Activated CD4-positive, alpha-beta memory T cell treated with anti-CD3 and anti-CD28 coated beads, Interleukin-2, amount 10 ng/mL, durations not matched to agents 7 days and 5 days (primary cell): ENCODE results near the gene RNF214. TPM values are rescaled to one million over a fixed set of nuclear protein-coding genes. Genes with fewer than 3 reads are reported as not detected.

Experiments used
- CTCF ChIA-PET: fragments of 350-600 bp; sonication (Branson Sonifier 250); formaldehyde crosslinking; loops from one replicate; lab custom pipeline; 2021; ENCODE audit warnings: antibody characterized with exemption, inconsistent platforms; lab: Charles Lee
- POLR2A ChIA-PET: fragments of 350-600 bp; sonication (Branson Sonifier 250); formaldehyde crosslinking; loops from one replicate; lab custom pipeline; 2021; ENCODE audit warnings: antibody characterized with exemption; lab: Charles Lee
- DNase-seq: peaks from one replicate; pipeline ENCODE4 v3.0.0-alpha.2; 2020
- H3K27ac Mint-ChIP-seq: one replicate; pipeline ENCODE4 v1.8.0; 2021; ENCODE audit warnings: mild to moderate bottlenecking, mixed read lengths
- H3K27me3 Mint-ChIP-seq: one replicate; pipeline ENCODE4 v1.8.0; 2021; ENCODE audit warnings: mixed read lengths
- H3K36me3 Mint-ChIP-seq: one replicate; pipeline ENCODE4 v1.8.0; 2021; ENCODE audit warnings: low read depth, mixed read lengths
- H3K4me1 Mint-ChIP-seq: one replicate; pipeline ENCODE4 v1.8.0; 2021; ENCODE audit warnings: mixed read lengths
- H3K4me3 Mint-ChIP-seq: one replicate; pipeline ENCODE4 v1.8.0; 2021; ENCODE audit warnings: mild to moderate bottlenecking, mixed read lengths
- H3K9me3 Mint-ChIP-seq: one replicate; pipeline ENCODE4 v1.8.0; 2021; ENCODE audit warnings: mixed read lengths
- total RNA-seq, 2 experiments: library from RNA; stranded (reverse); gene quantifications; one replicate each; pipeline ENCODE4 v1.2.3, GENCODE V29; 2021

Gene RNF214
- total RNA-seq, 2 experiments from 2014 or later: 23.1 to 23.6 TPM

- no peaks in the 10 kb centered on the region for H3K9me3 Mint-ChIP-seq
- ChIA-PET CTCF (interaction anchor here (0.6 kb wide), 1 partner anchor 29 kb away, joined by 3 read pairs; no protein-coding TSS in a partner anchor), POLR2A (interaction anchor here (1.8 kb wide), 1 partner anchor 25 kb away, joined by 6 read pairs; the partner anchor contains the start of gene CEP164)
- no peak overlapping the region for H3K27ac Mint-ChIP-seq
- H3K27me3 Mint-ChIP-seq: no peaks in the 10 kb centered on the region
- peaks cover 5% of the 10 kb centered on the region for H3K4me1 Mint-ChIP-seq
- H3K36me3 Mint-ChIP-seq: no peaks in the 10 kb centered on the region
- no peak for DNase-seq
- no peak overlapping the region for H3K4me3 Mint-ChIP-seq
Observed at GRCh38 chr11:117303101-117303500, 70.6 kb downstream of the RNF214 start.

- ChIA-PET POLR2A (interaction anchor here (1.8 kb wide), 1 partner anchor 24 kb away, joined by 6 read pairs; the partner anchor contains the start of gene CEP164), CTCF (no interaction called here)
- no peaks in the 10 kb centered on the region for H3K27me3 Mint-ChIP-seq
- H3K4me3 Mint-ChIP-seq: no peak overlapping the region
- no peak for DNase-seq
- H3K9me3 Mint-ChIP-seq: no peaks in the 10 kb centered on the region
- H3K36me3 Mint-ChIP-seq: no peaks in the 10 kb centered on the region
- no peak overlapping the region for H3K27ac Mint-ChIP-seq
- H3K4me1 Mint-ChIP-seq: peaks cover 7% of the 10 kb centered on the region
Observed at GRCh38 chr11:117303646-117304315, 71.3 kb downstream of the RNF214 start.

- no peaks in the 10 kb centered on the region for H3K9me3 Mint-ChIP-seq
- CTCF ChIA-PET: no interaction called here
- H3K4me1 Mint-ChIP-seq: peaks cover 7% of the 10 kb centered on the region
- POLR2A ChIA-PET: no interaction called here
- DNase-seq: no peak
- no peaks in the 10 kb centered on the region for H3K36me3 Mint-ChIP-seq
- H3K27me3 Mint-ChIP-seq: peaks cover 8% of the 10 kb centered on the region
- H3K27ac Mint-ChIP-seq: no peak overlapping the region
- H3K4me3 Mint-ChIP-seq: no peak overlapping the region
Observed at GRCh38 chr11:117305145-117305544, 72.7 kb downstream of the RNF214 start.

- no peak for DNase-seq
- no peaks in the 10 kb centered on the region for H3K36me3 Mint-ChIP-seq
- H3K9me3 Mint-ChIP-seq: no peaks in the 10 kb centered on the region
- H3K4me3 Mint-ChIP-seq: no peak overlapping the region
- peaks cover 2% of the 10 kb centered on the region for H3K4me1 Mint-ChIP-seq
- peaks cover 16% of the 10 kb centered on the region for H3K27me3 Mint-ChIP-seq
- CTCF ChIA-PET: no interaction called here
- no peak overlapping the region for H3K27ac Mint-ChIP-seq
- POLR2A ChIA-PET: no interaction called here
Observed at GRCh38 chr11:117309310-117309709, 76.8 kb downstream of the RNF214 start.

- Mint-ChIP-seq H3K9me3 (no peaks in the 10 kb centered on the region), H3K4me1 (peaks cover 11% of the 10 kb centered on the region), H3K27me3 (peaks cover 43% of the 10 kb centered on the region), H3K27ac (no peak overlapping the region), H3K4me3 (no peak overlapping the region), H3K36me3 (no peaks in the 10 kb centered on the region)
- DNase-seq: no peak
- ChIA-PET CTCF (no interaction called here), POLR2A (interaction anchor here (1.2 kb wide), 1 partner anchor 15 kb away, joined by 3 read pairs; the partner anchor contains the start of gene CEP164)
Observed at GRCh38 chr11:117313091-117313490, 80.6 kb downstream of the RNF214 start.

- ChIA-PET POLR2A (no interaction called here), CTCF (no interaction called here)
- H3K4me3 Mint-ChIP-seq: no peak overlapping the region
- peaks cover 9% of the 10 kb centered on the region for H3K4me1 Mint-ChIP-seq
- no peaks in the 10 kb centered on the region for H3K9me3 Mint-ChIP-seq
- no peak overlapping the region for H3K27ac Mint-ChIP-seq
- no peaks in the 10 kb centered on the region for H3K36me3 Mint-ChIP-seq
- H3K27me3 Mint-ChIP-seq: peaks cover 48% of the 10 kb centered on the region
- no peak for DNase-seq
Observed at GRCh38 chr11:117313828-117314768, 81.6 kb downstream of the RNF214 start.

- CTCF ChIA-PET: no interaction called here
- peak overlapping the region; percentile 43 for H3K4me3 Mint-ChIP-seq
Observed at GRCh38 chr11:117314840-117315239, 82.4 kb downstream of the RNF214 start.

GRCh38 chr11:117315285-117316196 is 83.1 kb downstream of the RNF214 start:
- H3K4me1 Mint-ChIP-seq: peaks cover 9% of the 10 kb centered on the region
- ChIA-PET POLR2A (interaction anchor here (1.7 kb wide), 1 partner anchor 12 kb away, joined by 7 read pairs; the partner anchor contains the start of gene CEP164), CTCF (interaction anchor here (0.9 kb wide), 1 partner anchor 16 kb away, joined by 3 read pairs; no protein-coding TSS in a partner anchor)
- no peaks in the 10 kb centered on the region for H3K36me3 Mint-ChIP-seq
- peak overlapping the region; percentile 67 for H3K4me3 Mint-ChIP-seq
- peaks cover 48% of the 10 kb centered on the region for H3K27me3 Mint-ChIP-seq
- peak; percentile 21 for DNase-seq
- H3K27ac Mint-ChIP-seq: no peak overlapping the region
- H3K9me3 Mint-ChIP-seq: no peaks in the 10 kb centered on the region

More at GRCh38 chr11:117314840-117315239, 82.4 kb downstream of the RNF214 start:
- Mint-ChIP-seq H3K27ac (no peak overlapping the region), H3K27me3 (peaks cover 48% of the 10 kb centered on the region), H3K4me1 (peaks cover 9% of the 10 kb centered on the region), H3K9me3 (no peaks in the 10 kb centered on the region), H3K36me3 (no peaks in the 10 kb centered on the region)
- POLR2A ChIA-PET: no interaction called here
- no peak for DNase-seq

GRCh38 chr11:117316197-117316961 is 83.9 kb downstream of the RNF214 start, which contains the start of gene BACE1:
BACE1 (minus strand) TSS chr11:117316256; CDS start chr11:117315795, 461 bp downstream.
- Mint-ChIP-seq H3K27ac (no peak within 1 kb of the TSS), H3K4me3 (peak within 1 kb of the TSS; percentile 67), H3K27me3 (peaks cover 46% of the 10 kb centered on the region), H3K9me3 (no peaks in the 10 kb centered on the region), H3K36me3 (no peaks in the 10 kb centered on the region), H3K4me1 (peaks cover 9% of the 10 kb centered on the region)
- DNase-seq: peak; percentile 27
- ChIA-PET POLR2A (interaction anchor here (1.7 kb wide), 1 partner anchor 12 kb away, joined by 7 read pairs; the partner anchor contains the start of gene CEP164), CTCF (interaction anchor here (0.9 to 1.0 kb wide), 2 partner anchors 12 to 15 kb away, joined by 3 read pairs; no protein-coding TSS in a partner anchor)

- CTCF ChIA-PET: no interaction called here
- H3K4me1 Mint-ChIP-seq: peaks cover 9% of the 10 kb centered on the region
- no peak for DNase-seq
- no peak overlapping the region for H3K4me3 Mint-ChIP-seq
- peaks cover 47% of the 10 kb centered on the region for H3K27me3 Mint-ChIP-seq
- H3K36me3 Mint-ChIP-seq: no peaks in the 10 kb centered on the region
- POLR2A ChIA-PET: interaction anchor here (2.7 kb wide), 1 partner anchor 9 kb away, joined by 8 read pairs; the partner anchor contains the start of gene CEP164
- H3K27ac Mint-ChIP-seq: no peak overlapping the region
- H3K9me3 Mint-ChIP-seq: no peaks in the 10 kb centered on the region
Observed at GRCh38 chr11:117318738-117319137, 86.3 kb downstream of the RNF214 start.

- no peak for DNase-seq
- Mint-ChIP-seq H3K36me3 (no peaks in the 10 kb centered on the region), H3K4me3 (no peak overlapping the region), H3K4me1 (peaks cover 9% of the 10 kb centered on the region), H3K27ac (no peak overlapping the region), H3K27me3 (peaks cover 43% of the 10 kb centered on the region), H3K9me3 (no peaks in the 10 kb centered on the region)
- CTCF ChIA-PET: interaction anchor here (1.0 kb wide), 1 partner anchor 11 kb away, joined by 4 read pairs; no protein-coding TSS in a partner anchor
- POLR2A ChIA-PET: interaction anchor here (2.7 kb wide), 1 partner anchor 9 kb away, joined by 8 read pairs; the partner anchor contains the start of gene CEP164
Observed at GRCh38 chr11:117319214-117319840, 86.9 kb downstream of the RNF214 start.
